ENCODE data around the gene APOO.

DNA sequence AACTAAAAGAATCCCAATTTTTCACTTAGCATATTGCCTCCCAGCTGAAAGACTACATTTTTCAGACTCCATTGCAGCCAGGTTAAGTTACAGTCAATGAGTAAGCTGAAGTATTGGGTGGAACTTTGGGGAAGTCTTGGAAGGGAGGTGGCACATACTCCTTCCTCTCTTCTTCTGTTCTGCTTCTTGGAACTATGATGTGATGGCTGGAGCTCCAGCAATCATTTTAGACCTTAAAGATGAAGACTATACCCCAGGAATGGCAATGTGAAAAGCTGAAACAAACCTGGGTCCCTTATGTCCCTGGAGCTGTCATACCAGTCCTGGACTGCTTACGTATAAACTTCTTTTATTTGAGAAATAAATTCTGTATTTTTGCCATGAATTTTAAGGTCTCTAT, 93.9 kb downstream of the APOO start:
- TF ChIP-seq POLR2A (IDR thresholded peaks at IDR 0.05; ENCODE audit: low read depth, low read length) = no peak
- no peak for TF ChIP-seq POLR2AphosphoS5 (IDR thresholded peaks at IDR 0.05; ENCODE audit: low read depth, low read length)
- no peak for TF ChIP-seq TAF1 (IDR thresholded peaks at IDR 0.05; ENCODE audit: low read depth, low read length)
